Muscle of arm (tissue), 12 donors: ENCODE results near the gene EGFL7. TPM values are rescaled to one million over a fixed set of nuclear protein-coding genes. Genes with fewer than 3 reads are reported as not detected.

ENCODE experiments used
- DNase-seq: peaks from one replicate; pipeline ENCODE4 v3.0.0-alpha.2; 2013
- polyA plus RNA-seq, 12 donors: library from polyadenylated mRNA; unstranded; fragments of 120-200 nt; gene quantifications; one replicate each; pipeline ENCODE4 v1.2.1, GENCODE V29; 2013; ENCODE audit not compliant: insufficient read length in 12 of 12

Gene EGFL7
- polyA plus RNA-seq, 12 donors = 43.2 to 71.5 (median 49.6) TPM; not detected in 1

- DNase-seq = no peak
These were observed 22.1 kb downstream of the EGFL7 start for GRCh38 chr9:136684799-136685198.

DNA sequence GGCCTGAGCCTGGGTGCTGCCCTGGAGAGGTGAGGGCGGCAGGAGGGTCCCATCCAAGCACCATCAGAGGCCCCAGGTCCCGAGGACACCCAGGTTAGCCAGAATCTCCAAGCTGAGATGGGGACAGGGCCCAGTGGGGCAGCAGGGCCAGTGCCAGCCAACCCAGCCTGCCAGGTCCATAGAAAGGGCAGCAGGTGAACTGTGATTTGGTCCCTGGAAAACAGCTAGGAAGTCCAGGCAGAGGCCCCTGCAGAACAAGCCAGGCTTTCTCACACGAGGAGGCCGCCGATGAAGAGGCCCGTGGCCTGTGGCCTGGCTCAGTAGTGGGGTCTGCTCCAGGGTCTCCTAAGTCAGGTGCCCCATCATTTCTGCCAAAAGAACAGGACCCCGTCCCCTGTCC, 22.5 kb downstream of the EGFL7 start:
- no peak for DNase-seq

DNA sequence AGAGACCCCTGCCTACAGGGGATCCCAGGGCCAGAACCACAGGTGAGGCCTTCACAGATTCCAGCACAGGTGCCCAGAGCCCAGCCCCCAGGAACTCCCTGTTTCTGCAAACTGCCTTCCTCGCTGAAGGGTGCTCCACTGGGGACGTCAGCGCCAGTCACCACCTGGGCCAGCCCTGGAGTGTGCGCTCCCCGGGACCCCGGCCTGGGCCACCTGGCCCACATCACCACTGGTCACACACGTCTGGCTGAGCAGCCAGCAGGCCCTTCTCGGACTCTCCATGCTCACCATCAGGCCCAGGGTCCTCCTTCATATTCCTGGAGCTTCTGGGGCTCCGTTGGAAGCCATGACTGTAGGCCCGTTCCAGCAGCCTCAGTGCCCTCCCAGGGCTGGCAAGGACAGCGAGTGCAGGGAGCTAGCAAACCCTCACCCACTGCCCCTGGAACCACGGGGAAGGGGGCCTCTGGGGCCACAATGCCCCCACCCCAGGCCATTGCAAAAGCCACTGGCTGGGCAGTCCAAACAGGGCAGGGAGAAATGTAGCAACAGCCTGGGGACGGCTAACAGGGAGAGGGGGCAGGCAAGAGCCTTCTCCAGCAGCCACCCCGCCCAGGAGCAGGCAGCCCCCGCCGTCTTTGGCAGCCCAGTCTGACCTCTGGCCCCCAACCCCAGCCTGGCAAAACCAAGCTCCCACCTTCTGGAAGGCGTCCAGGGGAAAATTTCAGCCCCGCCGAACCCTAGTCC, 23.2 kb downstream of the EGFL7 start:
- DNase-seq = no peak

- DNase-seq = no peak
These were observed 23.7 kb downstream of the EGFL7 start for GRCh38 chr9:136686534-136686793.

GRCh38 chr9:136686794-136687711, 24.3 kb downstream of the EGFL7 start, which contains the start of gene AGPAT2:
Gene AGPAT2, minus strand, starts transcription at chr9:136687457. Its CDS starts 100 bp downstream, at chr9:136687357.
- DNase-seq = no peak

DNA sequence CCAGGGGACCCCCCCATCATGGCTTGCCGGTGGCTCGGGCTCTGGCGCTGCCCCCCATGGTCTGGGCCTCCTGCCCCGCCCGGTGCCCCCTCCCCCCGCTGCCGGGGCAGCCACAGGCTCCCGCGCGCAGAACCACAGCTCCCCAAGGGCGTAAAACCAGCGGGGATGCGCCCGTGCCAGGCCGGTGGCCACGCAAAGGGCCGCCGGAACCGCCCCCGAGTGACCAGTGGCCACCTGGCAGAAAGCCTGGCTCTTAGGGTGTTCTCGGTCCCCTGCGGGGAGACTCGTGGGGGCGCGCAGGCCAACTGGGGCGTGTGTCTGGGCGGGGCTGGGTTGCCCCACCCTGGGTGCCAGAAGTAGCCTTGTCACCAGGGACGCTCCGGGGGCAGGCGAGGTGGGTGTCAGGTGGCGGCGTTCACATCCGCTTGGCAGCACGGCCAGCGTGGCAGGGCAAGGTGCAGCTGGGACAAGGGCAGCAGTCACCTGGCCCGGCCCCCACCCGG, 25.1 kb downstream of the EGFL7 start:
- DNase-seq = no peak

DNA sequence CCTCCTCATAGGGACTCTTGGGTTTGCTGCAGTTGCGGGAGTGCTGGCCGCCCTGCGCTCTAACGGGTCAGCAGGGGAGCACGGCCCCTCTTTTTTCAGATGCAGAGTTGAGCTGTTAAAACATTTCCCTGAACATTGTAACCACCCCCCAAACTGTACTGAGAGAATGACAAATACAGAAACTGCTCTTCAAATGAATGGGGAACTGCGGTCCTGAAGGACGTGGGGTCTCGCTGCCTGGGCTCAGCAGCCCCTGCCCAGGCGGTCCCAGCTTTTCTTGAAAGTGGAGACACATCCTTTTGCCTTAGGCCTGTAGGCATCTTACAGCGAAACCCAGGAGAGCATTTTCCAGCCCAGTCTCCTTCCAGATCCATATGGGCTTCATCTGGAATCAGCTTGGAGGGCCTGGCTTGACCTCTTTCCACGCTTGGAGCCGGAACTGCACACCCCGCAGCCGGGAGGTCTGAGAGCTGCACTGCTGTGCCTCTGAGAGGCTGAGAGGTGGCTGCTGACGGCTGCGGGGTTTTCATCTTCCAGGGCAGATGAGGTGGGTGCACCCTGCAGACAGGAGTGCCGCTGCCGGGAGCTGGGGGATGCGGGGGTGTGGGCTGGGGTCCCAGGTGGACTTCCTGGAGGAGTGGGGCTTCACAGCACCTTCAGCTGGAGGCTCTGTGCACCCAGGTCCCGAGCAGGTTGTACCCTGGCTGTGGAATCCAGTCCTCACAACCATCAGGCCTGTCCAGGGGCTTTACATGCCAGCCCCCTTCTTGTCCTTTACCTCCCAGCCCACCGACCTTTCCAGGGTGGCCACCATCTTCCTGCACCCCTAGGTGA, 25.8 kb downstream of the EGFL7 start:
- DNase-seq = no peak

- DNase-seq = no peak
These were observed 26.4 kb downstream of the EGFL7 start for GRCh38 chr9:136689108-136689460.

GRCh38 chr9:136690104-136690805, 27.5 kb downstream of the EGFL7 start:
- no peak for DNase-seq

- DNase-seq = no peak
These were observed 28.1 kb downstream of the EGFL7 start for GRCh38 chr9:136690806-136691261.

- DNase-seq = no peak
These were observed 28.8 kb downstream of the EGFL7 start for GRCh38 chr9:136691316-136692184.

DNA sequence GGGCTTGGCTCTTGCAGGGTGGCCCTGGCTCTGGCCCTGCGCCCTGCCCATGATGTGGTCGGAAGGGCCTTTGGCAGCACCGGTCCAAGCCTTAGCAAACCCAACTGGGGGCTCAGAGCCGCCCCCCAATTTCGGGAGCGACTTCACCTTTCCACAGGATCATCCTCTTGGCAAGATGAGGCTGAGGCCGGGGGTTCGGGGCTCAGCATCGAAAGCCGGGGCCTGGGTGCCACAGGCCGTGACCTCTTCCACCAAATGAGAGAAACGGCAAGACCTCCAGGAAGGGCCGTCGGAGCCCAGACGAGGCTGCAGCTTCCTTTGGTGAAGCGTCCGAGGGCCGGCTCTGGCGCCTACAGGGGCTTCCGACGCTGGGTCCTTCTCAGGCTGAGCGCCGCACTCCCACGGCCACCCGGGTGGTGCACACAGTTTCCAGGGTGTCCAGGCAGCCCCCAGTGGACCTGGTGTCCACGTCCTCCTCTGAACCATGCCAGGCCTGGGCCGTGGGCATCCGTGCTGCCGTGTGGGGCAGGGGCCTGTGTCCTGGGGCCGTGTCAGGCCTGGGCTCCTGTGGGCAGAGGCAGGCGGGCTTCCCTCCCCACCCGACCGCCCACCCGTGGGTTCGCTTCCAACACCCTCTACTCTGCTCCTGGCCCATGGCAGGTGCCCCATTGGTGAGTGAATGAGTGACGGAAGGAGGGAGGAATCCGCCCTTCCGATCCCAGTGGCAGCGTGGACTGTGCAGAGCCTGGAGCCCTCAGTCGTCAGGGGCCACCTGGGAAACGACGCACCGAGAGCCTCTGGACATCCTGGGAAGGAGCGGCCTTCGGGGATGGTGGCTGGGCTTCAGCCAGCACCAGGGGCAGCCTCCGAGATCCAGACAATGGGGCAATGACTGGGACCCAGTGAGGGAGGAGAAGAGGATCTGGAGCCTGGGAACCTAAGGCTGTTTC, 29.7 kb downstream of the EGFL7 start:
- DNase-seq = no peak

DNA sequence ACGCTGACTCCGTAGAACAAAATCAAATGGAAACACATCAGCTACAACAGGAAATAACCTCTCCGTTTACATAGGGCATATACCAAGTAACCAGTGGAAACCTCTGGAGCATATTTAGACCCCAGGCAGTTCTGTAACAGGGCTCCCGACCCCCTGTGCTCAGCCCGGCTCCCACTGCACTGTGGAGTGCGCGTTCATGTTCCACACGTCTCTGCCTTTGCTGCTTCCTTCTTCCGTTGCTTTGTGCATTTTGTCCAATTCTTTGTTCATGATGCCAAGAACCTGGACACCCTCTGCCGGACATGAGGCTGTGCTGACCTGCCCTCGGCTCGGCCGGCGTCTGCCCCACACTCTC, 30.4 kb downstream of the EGFL7 start:
- DNase-seq = no peak

DNA sequence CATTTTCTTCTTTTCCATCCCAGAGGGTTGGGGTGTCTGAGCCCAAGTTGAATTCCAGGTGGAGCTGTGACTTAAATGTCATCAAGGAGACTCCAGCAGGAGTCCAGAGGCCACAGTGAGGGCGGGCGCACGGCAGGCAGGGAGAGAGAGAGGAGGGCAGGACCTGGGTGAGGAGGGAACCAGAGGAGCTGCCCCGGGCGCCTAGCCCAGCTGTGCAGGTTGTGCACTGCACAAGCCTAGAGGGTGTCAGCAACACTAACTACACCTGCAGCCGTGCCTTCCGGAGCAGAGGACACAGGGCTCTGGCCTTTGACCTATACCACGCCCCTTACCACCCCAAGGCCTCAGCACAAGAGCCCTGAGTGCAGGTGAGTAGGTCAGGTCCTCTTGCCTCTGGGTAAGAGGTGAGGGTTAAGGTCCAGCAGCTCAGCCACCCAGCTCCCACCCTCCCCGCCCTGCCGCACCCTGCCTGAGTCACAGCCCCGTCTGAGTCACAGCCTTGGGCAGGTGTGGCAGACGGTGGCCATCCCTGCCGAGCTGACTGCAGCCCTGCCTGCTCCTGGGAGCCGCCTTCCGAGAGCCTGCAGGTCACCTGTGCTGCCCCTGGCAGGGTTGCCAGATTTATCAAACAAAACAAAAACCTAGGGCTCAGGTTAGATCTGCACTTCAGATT, 30.9 kb downstream of the EGFL7 start:
- no peak for DNase-seq

GRCh38 chr9:136694163-136694871, 31.6 kb downstream of the EGFL7 start:
- no peak for DNase-seq

DNA sequence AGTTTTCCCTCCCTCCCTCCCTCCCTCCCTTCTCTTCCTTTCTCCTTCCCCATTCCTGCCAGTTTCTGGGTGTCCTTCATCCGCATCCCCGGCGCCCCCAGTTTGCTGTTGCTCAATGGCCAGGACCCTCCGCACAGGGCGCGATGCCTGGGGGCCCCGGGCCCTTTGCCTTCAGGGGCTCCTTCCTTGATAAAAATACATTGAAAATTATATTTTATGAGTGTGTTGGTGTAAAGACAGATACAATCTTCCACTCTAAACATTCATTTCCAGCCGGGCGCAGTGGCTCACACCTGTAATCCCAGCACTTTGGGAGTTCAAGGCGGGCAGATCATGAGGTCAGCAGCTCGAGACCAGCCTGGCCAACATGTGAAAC, 32.1 kb downstream of the EGFL7 start:
- DNase-seq = no peak

- DNase-seq = no peak
These were observed 32.7 kb downstream of the EGFL7 start for GRCh38 chr9:136695435-136695895.

- DNase-seq = no peak
These were observed 33.2 kb downstream of the EGFL7 start for GRCh38 chr9:136695955-136696354.
